GM12891 (cell line): ENCODE results near the gene IL25.
"Not testable (repeated sequence)": the region's sequence is repeated elsewhere in the genome, so short reads cannot be mapped to it uniquely, and the experiment has no call there.

Source experiments
- DNase-seq: peaks from one replicate; pipeline ENCODE4 v3.0.0; 2011; ENCODE audit warnings: low spot score; ENCODE audit not compliant: insufficient read length
- FAIRE-seq: peaks from 2 replicates; lab custom pipeline; 2011; peaks lifted over from hg19 to GRCh38; lab: Jason Lieb, UNC
- PAX5 ChIP-seq: IDR thresholded peaks from 2 replicates; pipeline ENCODE4 v1.6.1; 2011; ENCODE audit warnings: low read length, moderate library complexity, mild to moderate bottlenecking; ENCODE audit not compliant: insufficient read depth, severe bottlenecking
- POLR2A ChIP-seq: IDR thresholded peaks from 2 replicates; pipeline ENCODE4 v1.6.1; 2011; ENCODE audit warnings: low read depth, low read length, control low read depth
- POLR2AphosphoS5 ChIP-seq: IDR thresholded peaks from 2 replicates; pipeline ENCODE4 v1.6.1; 2011; ENCODE audit warnings: low read depth, low read length, control low read depth
- POU2F2 ChIP-seq: IDR thresholded peaks from 2 replicates; pipeline ENCODE4 v1.6.1; 2011; ENCODE audit warnings: low read depth, mild to moderate bottlenecking, control low read depth, low read length, moderate library complexity
- SPI1 ChIP-seq: IDR thresholded peaks from 2 replicates; pipeline ENCODE4 v1.6.1; 2011; ENCODE audit warnings: low read depth, low read length, control low read depth
- TAF1 ChIP-seq: IDR thresholded peaks from 2 replicates; pipeline ENCODE4 v1.6.1; 2011; ENCODE audit warnings: low read depth, low read length, control low read depth

The IL25 gene

GRCh38 chr14:23414906-23415820 lies 42.6 kb downstream of the IL25 start:
- TF ChIP-seq SPI1 (no peak), POLR2AphosphoS5 (no peak), POU2F2 (no peak), PAX5 (no peak), TAF1 (no peak), POLR2A (no peak)
- DNase-seq (no peak), FAIRE-seq (no peak)

GRCh38 chr14:23415821-23416778 lies 43.5 kb downstream of the IL25 start:
- FAIRE-seq = no peak
- DNase-seq = no peak
- TF ChIP-seq PAX5 (no peak), POLR2A (no peak), POLR2AphosphoS5 (no peak), POU2F2 (no peak), SPI1 (no peak), TAF1 (no peak)

GRCh38 chr14:23416801-23417200 lies 44.2 kb downstream of the IL25 start:
- TF ChIP-seq POLR2AphosphoS5 (no peak), POU2F2 (no peak), TAF1 (no peak)
- DNase-seq = no peak
- FAIRE-seq = no peak

- FAIRE-seq, DNase-seq: not testable (repeated sequence)
Measured at GRCh38 chr14:23417269-23417668, 44.7 kb downstream of the IL25 start.

- DNase-seq = no peak
- TF ChIP-seq POLR2A (no peak), POU2F2 (no peak), PAX5 (no peak), POLR2AphosphoS5 (no peak), TAF1 (no peak), SPI1 (no peak)
- FAIRE-seq = no peak
Measured at GRCh38 chr14:23418021-23418420, 45.4 kb downstream of the IL25 start.

GRCh38 chr14:23419646-23420045 lies 47.0 kb downstream of the IL25 start:
- FAIRE-seq = not testable (repeated sequence)

GRCh38 chr14:23421594-23421993 lies 49.0 kb downstream of the IL25 start:
- TF ChIP-seq SPI1 (no peak), PAX5 (no peak), POLR2AphosphoS5 (no peak), POU2F2 (no peak), TAF1 (no peak), POLR2A (no peak)
- no peak for FAIRE-seq
- no peak for DNase-seq

More at GRCh38 chr14:23419646-23420045, 47.0 kb downstream of the IL25 start:
- not testable (repeated sequence) for DNase-seq

- TF ChIP-seq TAF1 (no peak), POU2F2 (no peak), PAX5 (no peak), SPI1 (no peak), POLR2AphosphoS5 (no peak), POLR2A (no peak)
- DNase-seq (no peak), FAIRE-seq (no peak)
Measured at GRCh38 chr14:23423657-23424056, 51.0 kb downstream of the IL25 start.

GRCh38 chr14:23425169-23425568 lies 52.6 kb downstream of the IL25 start:
- FAIRE-seq = no peak
- TF ChIP-seq POLR2AphosphoS5 = no peak
- no peak for TF ChIP-seq POU2F2
- TF ChIP-seq TAF1 = no peak
- no peak for TF ChIP-seq POLR2A
- TF ChIP-seq SPI1 = no peak

GRCh38 chr14:23425798-23426197 lies 53.2 kb downstream of the IL25 start:
- FAIRE-seq, DNase-seq: not testable (repeated sequence)

More at GRCh38 chr14:23425169-23425568, 52.6 kb downstream of the IL25 start:
- DNase-seq = no peak
